Endothelial cell of umbilical vein (primary cell): ENCODE data around the gene EXOC6B.
"Not testable (repeated sequence)": the region's sequence is repeated elsewhere in the genome, so short reads cannot be mapped to it uniquely, and the experiment has no call there.

Experiments
- EZH2 ChIP-seq: IDR thresholded peaks from 2 replicates; pipeline ENCODE4 v1.6.1; 2012; ENCODE audit warnings: borderline replicate concordance, low read depth, mild to moderate bottlenecking, moderate library complexity, low read length, inconsistent platforms; ENCODE audit not compliant: severe bottlenecking
- FOS ChIP-seq: IDR thresholded peaks from 2 replicates; pipeline ENCODE4 v1.6.1; 2011; ENCODE audit warnings: mild to moderate bottlenecking, low read length, moderate library complexity, borderline replicate concordance; ENCODE audit not compliant: insufficient read depth
- GATA2 ChIP-seq: IDR thresholded peaks from 2 replicates; pipeline ENCODE4 v1.7.0; 2011; ENCODE audit warnings: low read depth, mild to moderate bottlenecking, moderate library complexity, mixed read lengths, low read length; ENCODE audit not compliant: insufficient read length, insufficient read depth
- MYC ChIP-seq: IDR thresholded peaks from one replicate; pipeline ENCODE4 v1.6.1; 2011; ENCODE audit warnings: mild to moderate bottlenecking, low read depth, low read length
- POLR2A ChIP-seq: IDR thresholded peaks from 2 replicates; pipeline ENCODE4 v1.6.1; 2012; ENCODE audit warnings: low read depth, mild to moderate bottlenecking, control low read depth, low read length
- POLR2AphosphoS5 ChIP-seq: IDR thresholded peaks from 2 replicates; pipeline ENCODE4 v1.6.1; 2012; ENCODE audit warnings: low read depth, mild to moderate bottlenecking, control low read depth, low read length, moderate library complexity; ENCODE audit not compliant: insufficient read depth
- TF ChIP-seq, protein P1 (sequence below), 2 donors: IDR thresholded peaks; 1 replicate in 1 of 2; 2 replicates in 1 of 2; pipeline ENCODE4 v1.5.1; 2011; ENCODE audit warnings: low read length in 2 of 2, mild to moderate bottlenecking in 2 of 2, moderate library complexity in 2 of 2, control low read depth in 1 of 2, inconsistent platforms in 1 of 2, low read depth in 1 of 2; ENCODE audit not compliant: insufficient read depth in 1 of 2; ENCODE audit errors: extremely low read depth in 1 of 2
- TF ChIP-seq, protein P2 (sequence below): IDR thresholded peaks from 2 replicates; pipeline ENCODE4 v1.6.1; 2011; ENCODE audit not compliant: insufficient read depth, insufficient read length

DNA sequence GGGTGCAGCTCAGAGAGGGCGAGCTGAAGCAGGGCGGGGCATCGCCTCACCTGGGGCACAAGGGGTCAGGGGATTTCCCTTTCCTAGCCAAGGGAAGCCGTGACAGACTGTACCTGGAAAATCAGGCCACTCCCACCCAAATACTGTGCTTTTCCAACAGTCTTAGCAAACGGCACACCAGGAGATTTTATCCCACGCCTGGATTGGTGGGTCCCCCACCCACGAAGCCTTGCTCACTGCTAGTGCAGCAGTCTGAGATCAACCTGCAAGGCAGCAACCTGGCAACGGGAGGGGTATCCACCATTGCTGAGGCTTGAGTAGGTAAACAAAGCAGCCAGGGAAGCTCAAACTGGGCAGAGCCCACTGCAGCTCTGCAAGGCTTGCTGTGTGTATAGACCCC is 184.6 kb downstream of the EXOC6B start:
- TF ChIP-seq, protein P1, sequence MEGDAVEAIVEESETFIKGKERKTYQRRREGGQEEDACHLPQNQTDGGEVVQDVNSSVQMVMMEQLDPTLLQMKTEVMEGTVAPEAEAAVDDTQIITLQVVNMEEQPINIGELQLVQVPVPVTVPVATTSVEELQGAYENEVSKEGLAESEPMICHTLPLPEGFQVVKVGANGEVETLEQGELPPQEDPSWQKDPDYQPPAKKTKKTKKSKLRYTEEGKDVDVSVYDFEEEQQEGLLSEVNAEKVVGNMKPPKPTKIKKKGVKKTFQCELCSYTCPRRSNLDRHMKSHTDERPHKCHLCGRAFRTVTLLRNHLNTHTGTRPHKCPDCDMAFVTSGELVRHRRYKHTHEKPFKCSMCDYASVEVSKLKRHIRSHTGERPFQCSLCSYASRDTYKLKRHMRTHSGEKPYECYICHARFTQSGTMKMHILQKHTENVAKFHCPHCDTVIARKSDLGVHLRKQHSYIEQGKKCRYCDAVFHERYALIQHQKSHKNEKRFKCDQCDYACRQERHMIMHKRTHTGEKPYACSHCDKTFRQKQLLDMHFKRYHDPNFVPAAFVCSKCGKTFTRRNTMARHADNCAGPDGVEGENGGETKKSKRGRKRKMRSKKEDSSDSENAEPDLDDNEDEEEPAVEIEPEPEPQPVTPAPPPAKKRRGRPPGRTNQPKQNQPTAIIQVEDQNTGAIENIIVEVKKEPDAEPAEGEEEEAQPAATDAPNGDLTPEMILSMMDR (IDR thresholded peaks at IDR 0.05; ENCODE audit: extremely low read depth in 1 of 2, insufficient read depth in 1 of 2, low read depth in 1 of 2, low read length in 2 of 2) = not testable (repeated sequence)
- not testable (repeated sequence) for TF ChIP-seq EZH2, POLR2A, GATA2, POLR2AphosphoS5, FOS, MYC
- TF ChIP-seq, protein P2, sequence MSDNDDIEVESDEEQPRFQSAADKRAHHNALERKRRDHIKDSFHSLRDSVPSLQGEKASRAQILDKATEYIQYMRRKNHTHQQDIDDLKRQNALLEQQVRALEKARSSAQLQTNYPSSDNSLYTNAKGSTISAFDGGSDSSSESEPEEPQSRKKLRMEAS = not testable (repeated sequence)
